B cell (primary cell): ENCODE measurements around the gene PTGFRN. TPM values are rescaled to one million over a fixed set of nuclear protein-coding genes. Genes with fewer than 3 reads are reported as not detected.

Experiments
- ATAC-seq: fragments of 200-7000 bp; cut with Tn5 transposase; one replicate; pipeline ENCODE4 v1.10.0; 2021; ENCODE audit warnings: low read depth, mild to moderate bottlenecking, moderate number of reproducible peaks, moderate library complexity
- CTCF ChIA-PET: fragments of 350-600 bp; sonication (Branson Sonifier 250); formaldehyde crosslinking; loops from one replicate; lab custom pipeline; 2021; ENCODE audit warnings: antibody characterized with exemption, inconsistent platforms; lab: Charles Lee
- POLR2A ChIA-PET: fragments of 350-600 bp; sonication (Branson Sonifier 250); formaldehyde crosslinking; loops from one replicate; lab custom pipeline; 2021; ENCODE audit warnings: antibody characterized with exemption; lab: Charles Lee
- DNase-seq: peaks from one replicate; pipeline ENCODE4 v3.0.0; 2013
- H2AFZ ChIP-seq: 2 replicates; pipeline ENCODE4 v1.6.1; 2012; ENCODE audit warnings: mild to moderate bottlenecking, low read depth, low read length; ENCODE audit not compliant: insufficient read depth, poor library complexity, severe bottlenecking
- H3K27ac ChIP-seq, 2 donors: 1 replicate in 1 of 2; 2 replicates in 1 of 2; pipeline ENCODE4 v1.5.1; 2012 to 2013; ENCODE audit warnings: low read length in 2 of 2, mild to moderate bottlenecking in 2 of 2, moderate library complexity in 1 of 2
- H3K27me3 ChIP-seq, 4 experiments: fragments of 200-600 bp in 1 of 4; sonication (generic) in 1 of 4; replicated peaks in 1 of 4; 1 replicate in 2 of 4; 2 replicates in 2 of 4; pipeline versions ENCODE4 v1.6.1 to v1.7.0; 2013 to 2016; ENCODE audit warnings: low read length in 3 of 4, mild to moderate bottlenecking in 2 of 4, mixed read lengths in 1 of 4, moderate library complexity in 1 of 4; ENCODE audit not compliant: insufficient read depth in 4 of 4, control insufficient read depth in 3 of 4; ENCODE audit errors: control extremely low read depth in 1 of 4
- H3K36me3 ChIP-seq, 2 experiments: replicated peaks in 1 of 2; 1 replicate in 1 of 2; 2 replicates in 1 of 2; pipeline versions ENCODE4 v1.6.1 to v1.7.1; 2013; ENCODE audit warnings: low read length in 1 of 2; ENCODE audit not compliant: insufficient read depth in 2 of 2, control insufficient read depth in 1 of 2; ENCODE audit errors: control extremely low read depth in 1 of 2, extremely low read depth in 1 of 2
- H3K4me1 ChIP-seq, 2 donors: fragments of 200-600 bp in 1 of 2; sonication (generic) in 1 of 2; 1 replicate in 1 of 2; 2 replicates in 1 of 2; pipeline versions ENCODE4 v1.5.1 to v1.6.1; 2013 to 2017; ENCODE audit warnings: low read length in 2 of 2; ENCODE audit not compliant: control insufficient read depth in 2 of 2, insufficient read depth in 2 of 2
- H3K4me2 ChIP-seq: replicated peaks from 2 replicates; pipeline ENCODE3; 2012; ENCODE audit warnings: mild to moderate bottlenecking, low read depth, low read length; ENCODE audit not compliant: poor library complexity, severe bottlenecking
- H3K4me3 ChIP-seq, 5 experiments: fragments of 200-600 bp in 1 of 5; sonication (generic) in 1 of 5; 1 replicate in 3 of 5; 2 replicates in 2 of 5; pipeline versions ENCODE4 v1.5.1 to v1.7.0; 2011 to 2016; ENCODE audit warnings: low read length in 4 of 5, mild to moderate bottlenecking in 4 of 5, low read depth in 2 of 5, control low read depth in 1 of 5, moderate library complexity in 1 of 5; ENCODE audit not compliant: insufficient read depth in 1 of 5; ENCODE audit errors: control extremely low read depth in 1 of 5, extremely low read depth in 1 of 5
- H3K79me2 ChIP-seq: fragments of 200-600 bp; sonication (generic); one replicate; pipeline ENCODE4 v1.6.0; 2016; ENCODE audit warnings: low read length; ENCODE audit not compliant: control insufficient read depth, insufficient read depth
- H3K9ac ChIP-seq: fragments of 200-600 bp; sonication (generic); 2 replicates; pipeline ENCODE4 v1.6.1; 2017; ENCODE audit warnings: mild to moderate bottlenecking, low read length, moderate library complexity
- H3K9me3 ChIP-seq, 3 donors: one replicate each; pipeline versions ENCODE4 v1.6.1 to v1.7.1; 2013; ENCODE audit warnings: low read length in 2 of 3; ENCODE audit not compliant: control insufficient read depth in 2 of 3, insufficient read depth in 1 of 3; ENCODE audit errors: control extremely low read depth in 1 of 3
- H4K20me1 ChIP-seq: 2 replicates; pipeline ENCODE4 v1.6.0; 2012; ENCODE audit warnings: mild to moderate bottlenecking, low read length; ENCODE audit not compliant: insufficient read depth, control insufficient read depth, poor library complexity, severe bottlenecking
- H3K27ac Mint-ChIP-seq: one replicate; pipeline ENCODE4 v1.8.0; 2021; ENCODE audit warnings: mixed read lengths
- H3K27me3 Mint-ChIP-seq: one replicate; pipeline ENCODE4 v1.8.0; 2021; ENCODE audit warnings: mixed read lengths
- H3K4me1 Mint-ChIP-seq: one replicate; pipeline ENCODE4 v1.8.0; 2021; ENCODE audit warnings: mixed read lengths
- H3K4me3 Mint-ChIP-seq: one replicate; pipeline ENCODE4 v1.8.0; 2021; ENCODE audit warnings: mixed read lengths
- H3K9me3 Mint-ChIP-seq: one replicate; pipeline ENCODE4 v1.8.0; 2022; ENCODE audit warnings: mixed read lengths; ENCODE audit not compliant: insufficient read depth
- EZH2 ChIP-seq: IDR thresholded peaks from 2 replicates; pipeline ENCODE4 v1.6.1; 2012; ENCODE audit warnings: borderline replicate concordance, low read depth, mild to moderate bottlenecking, moderate library complexity, low read length; ENCODE audit not compliant: insufficient read depth, poor library complexity, severe bottlenecking
- WGBS: methylation state at CpG from one replicate; pipeline ENCODE4 v1.1.5; 2013; ENCODE audit warnings: missing lambda C conversion rate; ENCODE audit not compliant: insufficient coverage; 5-methylcytosine and 5-hydroxymethylcytosine counted together
- intact Hi-C: fragments of 100-400 bp; cut with micrococcal nuclease; formaldehyde crosslinking; loops from one replicate; pipeline ENCODE4 v1.10.0; 2022
- polyA plus RNA-seq: library from polyadenylated mRNA; depleted of rRNA; stranded (reverse); fragments of >200 nt; gene quantifications from 2 replicates; pipeline ENCODE4 v1.2.3, GENCODE V29; 2012
- total RNA-seq, 2 donors: library from RNA; stranded (reverse); fragments of 120-200 nt in 1 of 2; gene quantifications; 1 replicate in 1 of 2; 2 replicates in 1 of 2; pipeline versions ENCODE4 v1.2.3 to v1.2.4, GENCODE V29; 2013 to 2022
- TF ChIP-seq, protein P1 (sequence below): fragments of 200-600 bp; IDR thresholded peaks from one replicate; pipeline ENCODE4 v1.8.0; 2022; ENCODE audit warnings: antibody characterized with exemption, mild to moderate bottlenecking

The PTGFRN gene
- total and polyA plus RNA-seq, 2 donors (not counting 1 experiment from before 2014, with no cell fraction given): 0.17 TPM; not detected in 1

DNA sequence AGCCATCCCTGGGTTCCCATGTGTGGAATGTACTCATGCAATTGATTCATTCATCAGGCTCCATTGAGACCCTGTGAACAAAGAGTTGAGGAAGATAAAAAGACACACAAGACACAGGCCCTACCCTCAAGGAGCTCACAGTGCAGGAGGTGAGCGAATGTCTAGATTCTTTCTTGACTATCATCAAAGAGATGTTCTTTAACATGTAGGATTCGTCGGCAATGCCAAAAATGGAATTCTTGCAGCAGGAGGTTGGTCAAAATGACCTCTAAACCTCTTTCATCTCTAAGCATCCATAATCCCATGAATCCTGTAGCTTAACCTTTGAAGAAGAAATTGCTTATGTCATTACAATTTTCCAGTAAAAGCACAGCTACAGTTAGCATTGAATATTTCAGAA, 122.5 kb downstream of the PTGFRN start:
- H3K4me3 ChIP-seq: no peak overlapping the region
- CTCF ChIA-PET: no interaction called here
- POLR2A ChIA-PET: no interaction called here
- TF ChIP-seq EZH2: no peak
- TF ChIP-seq, protein P1, sequence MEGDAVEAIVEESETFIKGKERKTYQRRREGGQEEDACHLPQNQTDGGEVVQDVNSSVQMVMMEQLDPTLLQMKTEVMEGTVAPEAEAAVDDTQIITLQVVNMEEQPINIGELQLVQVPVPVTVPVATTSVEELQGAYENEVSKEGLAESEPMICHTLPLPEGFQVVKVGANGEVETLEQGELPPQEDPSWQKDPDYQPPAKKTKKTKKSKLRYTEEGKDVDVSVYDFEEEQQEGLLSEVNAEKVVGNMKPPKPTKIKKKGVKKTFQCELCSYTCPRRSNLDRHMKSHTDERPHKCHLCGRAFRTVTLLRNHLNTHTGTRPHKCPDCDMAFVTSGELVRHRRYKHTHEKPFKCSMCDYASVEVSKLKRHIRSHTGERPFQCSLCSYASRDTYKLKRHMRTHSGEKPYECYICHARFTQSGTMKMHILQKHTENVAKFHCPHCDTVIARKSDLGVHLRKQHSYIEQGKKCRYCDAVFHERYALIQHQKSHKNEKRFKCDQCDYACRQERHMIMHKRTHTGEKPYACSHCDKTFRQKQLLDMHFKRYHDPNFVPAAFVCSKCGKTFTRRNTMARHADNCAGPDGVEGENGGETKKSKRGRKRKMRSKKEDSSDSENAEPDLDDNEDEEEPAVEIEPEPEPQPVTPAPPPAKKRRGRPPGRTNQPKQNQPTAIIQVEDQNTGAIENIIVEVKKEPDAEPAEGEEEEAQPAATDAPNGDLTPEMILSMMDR: no peak
- Mint-ChIP-seq H3K27me3 (no peaks in the 10 kb centered on the region), H3K9me3 (no peaks in the 10 kb centered on the region), H3K4me1 (no peaks in the 10 kb centered on the region), H3K4me3 (no peak overlapping the region), H3K27ac (no peak overlapping the region)
- H3K27me3 ChIP-seq: no peaks in the 10 kb centered on the region
- H3K9ac ChIP-seq: no peak overlapping the region
- WGBS: 95% methylated on average over 3 of the region's 3 CpGs
- H2AFZ ChIP-seq: no peak overlapping the region
- no peaks in the 10 kb centered on the region for H3K9me3 ChIP-seq
- DNase-seq: no peak
- no peaks in the 10 kb centered on the region for H3K79me2 ChIP-seq
- no peaks in the 10 kb centered on the region for H3K36me3 ChIP-seq
- ATAC-seq: no peak
- H4K20me1 ChIP-seq: no peaks in the 10 kb centered on the region
- no peaks in the 10 kb centered on the region for H3K4me1 ChIP-seq
- H3K27ac ChIP-seq: no peak overlapping the region
- intact Hi-C loops: no loop called here
- H3K4me2 ChIP-seq: no peak overlapping the region

DNA sequence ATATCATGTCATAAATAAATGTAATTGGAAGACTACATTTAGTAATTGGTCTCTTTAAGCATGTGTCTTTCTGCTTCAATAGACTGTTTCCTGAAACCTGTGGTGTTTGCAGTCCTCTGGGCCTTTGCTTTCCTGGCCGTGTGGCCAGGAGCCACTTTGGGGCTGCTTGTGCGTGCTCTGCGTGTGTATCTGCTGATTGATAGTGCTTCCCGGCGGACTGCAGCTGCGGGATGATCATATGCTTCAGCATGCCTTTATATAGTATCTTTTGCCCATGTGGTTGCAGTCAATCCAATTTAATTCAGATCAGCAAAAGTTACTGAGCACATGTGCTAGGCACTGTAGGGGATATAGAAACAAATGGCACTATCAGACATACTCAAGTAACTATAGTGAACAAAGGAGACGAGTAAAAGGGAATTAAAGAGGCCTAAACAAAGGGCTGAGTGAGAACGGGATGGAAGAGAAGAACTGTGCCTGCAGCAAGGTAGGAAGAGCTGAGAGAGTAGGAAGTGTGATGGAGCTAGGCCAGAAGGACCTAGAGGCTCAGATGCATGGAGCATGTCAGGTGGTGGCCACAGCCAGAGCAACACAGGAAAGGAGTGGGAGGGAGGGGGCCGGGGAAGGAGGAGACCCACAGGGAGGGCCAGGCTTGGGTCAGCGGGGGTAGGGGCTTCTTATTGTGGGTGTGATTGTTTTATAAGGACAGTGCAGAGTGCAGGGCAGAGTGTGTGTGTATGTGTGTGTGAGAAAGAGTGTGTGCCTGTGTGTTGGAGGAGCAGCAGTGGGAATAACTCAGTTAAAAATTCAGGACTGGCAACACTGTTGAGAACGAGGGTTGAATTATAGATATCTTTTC, 123.2 kb downstream of the PTGFRN start:
- TF ChIP-seq EZH2: no peak
- TF ChIP-seq, protein P1: no peak
- H3K4me1 Mint-ChIP-seq: no peaks in the 10 kb centered on the region
- H3K9me3 Mint-ChIP-seq: no peaks in the 10 kb centered on the region
- Histone ChIP-seq H3K79me2 (no peaks in the 10 kb centered on the region), H2AFZ (no peak overlapping the region), H3K4me2 (no peak overlapping the region), H3K9me3 (no peaks in the 10 kb centered on the region), H3K4me3 (no peak overlapping the region), H3K9ac (no peak overlapping the region), H3K27ac (no peak overlapping the region), H4K20me1 (no peaks in the 10 kb centered on the region), H3K4me1 (no peaks in the 10 kb centered on the region), H3K27me3 (no peaks in the 10 kb centered on the region), H3K36me3 (no peaks in the 10 kb centered on the region)
- ChIA-PET CTCF (no interaction called here), POLR2A (no interaction called here)
- DNase-seq (no peak), ATAC-seq (no peak)
- intact Hi-C loops: no loop called here
- no peak overlapping the region for H3K4me3 Mint-ChIP-seq
- H3K27me3 Mint-ChIP-seq: no peaks in the 10 kb centered on the region
- no peak overlapping the region for H3K27ac Mint-ChIP-seq
- 74% methylated on average over 4 of the region's 11 CpGs for WGBS
